IMR-90 (cell line): ENCODE measurements around the gene RELN.

ENCODE experiments used
- CTCF ChIP-seq: conservative IDR thresholded peaks from 2 replicates; pipeline ENCODE4 v1.5.1; 2012; ENCODE audit warnings: mild to moderate bottlenecking, low read depth, low read length, improper control_type of control experiment
- SMC3 ChIP-seq: fragments of 150-350 bp; IDR thresholded peaks from 2 replicates; pipeline ENCODE4 v1.6.1; 2016; ENCODE audit warnings: low read depth, mild to moderate bottlenecking, antibody characterized with exemption, low read length, moderate library complexity

DNA sequence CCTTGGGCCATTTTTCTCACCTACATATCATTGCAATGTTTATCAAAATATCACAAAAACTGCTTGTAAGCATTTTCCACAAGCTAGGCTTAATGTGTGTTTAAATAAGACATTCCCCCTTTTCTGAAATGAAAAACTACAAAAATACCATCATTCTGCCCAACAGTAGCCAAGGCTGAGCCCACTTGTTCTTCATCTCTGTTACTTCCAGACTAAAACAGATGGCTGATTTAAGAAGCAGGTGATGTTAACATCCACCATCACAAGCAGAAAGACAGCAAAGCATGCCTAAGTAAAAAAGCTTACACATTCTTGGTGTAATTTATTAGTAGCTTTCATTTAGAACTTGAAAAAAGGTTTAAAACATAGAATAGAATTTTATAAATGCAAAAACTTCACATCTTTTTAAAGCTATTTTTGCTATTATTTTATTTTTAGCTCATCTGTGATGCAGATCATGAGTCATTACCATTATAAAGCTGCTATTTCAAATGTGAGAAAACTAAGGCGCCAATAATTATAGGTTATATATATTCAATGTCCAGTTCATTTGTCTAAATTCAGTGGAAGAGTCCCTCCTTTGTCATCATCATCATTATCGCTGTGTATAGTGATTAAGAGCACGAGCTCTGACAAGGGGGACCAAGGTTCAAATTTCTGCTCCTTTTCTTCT is 109.4 kb downstream of the RELN start:
- TF ChIP-seq SMC3 (no peak), CTCF (no peak)
